Measurements from ENCODE around the gene ALS2.

DNA sequence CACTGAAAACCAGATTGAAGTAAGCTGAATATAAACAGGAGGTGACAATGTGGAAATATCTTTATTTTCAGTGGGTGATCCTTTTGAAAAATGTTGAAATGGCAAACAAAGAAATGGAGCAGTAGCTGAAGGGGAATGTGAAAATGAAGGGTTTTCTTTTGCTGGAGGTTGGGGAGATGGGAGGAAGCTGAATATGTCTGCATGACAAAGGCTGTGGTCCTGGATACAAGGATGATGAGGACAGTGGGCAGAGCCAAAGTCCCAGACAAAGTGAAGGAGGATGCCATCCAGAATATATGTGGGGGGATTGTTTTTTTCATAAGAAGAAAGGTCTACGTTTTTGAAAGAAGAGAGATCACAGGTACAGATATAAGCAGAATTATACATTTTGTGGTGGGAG, 6.7 kb downstream of the ALS2 start:
- no peak for TF ChIP-seq POLR2A (IDR thresholded peaks at IDR 0.05)
- TF ChIP-seq, protein P1, sequence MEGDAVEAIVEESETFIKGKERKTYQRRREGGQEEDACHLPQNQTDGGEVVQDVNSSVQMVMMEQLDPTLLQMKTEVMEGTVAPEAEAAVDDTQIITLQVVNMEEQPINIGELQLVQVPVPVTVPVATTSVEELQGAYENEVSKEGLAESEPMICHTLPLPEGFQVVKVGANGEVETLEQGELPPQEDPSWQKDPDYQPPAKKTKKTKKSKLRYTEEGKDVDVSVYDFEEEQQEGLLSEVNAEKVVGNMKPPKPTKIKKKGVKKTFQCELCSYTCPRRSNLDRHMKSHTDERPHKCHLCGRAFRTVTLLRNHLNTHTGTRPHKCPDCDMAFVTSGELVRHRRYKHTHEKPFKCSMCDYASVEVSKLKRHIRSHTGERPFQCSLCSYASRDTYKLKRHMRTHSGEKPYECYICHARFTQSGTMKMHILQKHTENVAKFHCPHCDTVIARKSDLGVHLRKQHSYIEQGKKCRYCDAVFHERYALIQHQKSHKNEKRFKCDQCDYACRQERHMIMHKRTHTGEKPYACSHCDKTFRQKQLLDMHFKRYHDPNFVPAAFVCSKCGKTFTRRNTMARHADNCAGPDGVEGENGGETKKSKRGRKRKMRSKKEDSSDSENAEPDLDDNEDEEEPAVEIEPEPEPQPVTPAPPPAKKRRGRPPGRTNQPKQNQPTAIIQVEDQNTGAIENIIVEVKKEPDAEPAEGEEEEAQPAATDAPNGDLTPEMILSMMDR (IDR thresholded peaks at IDR 0.05): no peak

Data from breast epithelium (tissue), 3 donors.